GM21825 (cell line): ENCODE measurements around the gene TAF4.
"Not testable (repeated sequence)": the region's sequence is repeated elsewhere in the genome, so short reads cannot be mapped to it uniquely, and the experiment has no call there.

Source experiments
- ATAC-seq: cut with Tn5 transposase; IDR thresholded peaks from one replicate; pipeline ENCODE4 v1.9.1; 2021; ENCODE audit warnings: mild to moderate bottlenecking, moderate library complexity; ENCODE audit not compliant: unreplicated experiment

TAF4 gene

GRCh38 chr20:62065674-62066338 is at the start of gene TAF4:
Gene TAF4, minus strand, starts transcription at chr20:62065881. Its CDS starts 71 bp downstream, at chr20:62065810.
- ATAC-seq: peak; percentile 59

DNA sequence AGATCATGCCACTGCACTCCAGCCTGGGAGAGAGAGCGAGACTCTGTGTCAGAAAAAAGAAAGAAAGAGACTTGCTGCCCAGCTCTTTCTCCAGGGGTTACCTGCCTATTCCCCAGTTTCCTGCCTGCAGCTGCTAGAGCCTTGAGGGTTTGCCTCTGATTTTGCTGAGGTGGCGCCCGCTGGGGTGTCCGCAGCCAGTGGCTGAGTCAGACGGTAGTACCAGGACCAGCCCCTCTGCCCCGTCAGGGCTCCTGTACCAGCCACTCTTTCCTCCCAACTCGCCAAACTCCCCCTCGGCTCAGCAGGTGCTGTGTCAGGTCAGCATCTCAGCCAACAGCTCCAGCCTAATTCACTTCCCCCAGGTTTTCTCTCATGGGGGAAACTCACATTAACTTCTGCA is 49.2 kb upstream of the TAF4 start:
- no peak for ATAC-seq

DNA sequence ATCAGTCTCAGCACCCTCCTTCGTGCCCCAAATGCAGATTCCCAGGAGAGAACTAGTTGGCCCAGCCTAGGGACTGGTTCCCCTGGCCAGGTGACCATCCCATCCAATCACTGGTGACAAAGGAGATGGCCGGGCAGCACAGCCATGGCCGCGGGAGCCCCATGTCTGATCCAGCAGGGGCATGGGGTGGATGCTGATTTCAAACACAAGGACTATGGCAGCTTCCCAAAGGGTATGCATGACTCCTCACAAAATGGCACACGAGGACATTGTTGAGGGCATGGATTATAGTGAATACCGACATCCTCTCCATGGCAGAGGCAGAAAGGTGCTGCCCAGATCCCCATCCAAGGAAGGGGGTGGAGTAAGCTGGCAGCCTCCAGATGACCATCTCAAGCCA is 46.7 kb upstream of the TAF4 start:
- no peak for ATAC-seq

DNA sequence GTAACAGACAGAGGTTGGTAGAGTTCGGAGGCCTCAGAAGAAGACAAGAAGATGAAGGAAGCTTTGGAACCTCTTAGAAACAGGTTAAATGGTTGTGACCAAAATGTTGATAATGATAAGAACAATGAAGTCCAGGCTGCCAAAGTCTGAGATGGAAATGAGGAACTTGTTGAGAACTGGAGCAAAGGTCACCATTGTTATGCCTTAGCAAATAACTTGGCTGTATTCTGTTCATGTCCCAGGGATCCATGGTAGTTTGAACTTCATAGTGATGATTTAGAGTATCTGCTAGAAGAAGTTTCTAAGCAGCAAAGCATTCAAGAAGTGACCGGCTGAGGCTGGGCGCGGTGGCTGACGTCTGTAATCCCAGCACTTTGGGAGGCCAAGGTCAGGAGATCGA is 45.5 kb upstream of the TAF4 start:
- no peak for ATAC-seq

- ATAC-seq: no peak
Measured at GRCh38 chr20:62105592-62105991, 39.9 kb upstream of the TAF4 start.

DNA sequence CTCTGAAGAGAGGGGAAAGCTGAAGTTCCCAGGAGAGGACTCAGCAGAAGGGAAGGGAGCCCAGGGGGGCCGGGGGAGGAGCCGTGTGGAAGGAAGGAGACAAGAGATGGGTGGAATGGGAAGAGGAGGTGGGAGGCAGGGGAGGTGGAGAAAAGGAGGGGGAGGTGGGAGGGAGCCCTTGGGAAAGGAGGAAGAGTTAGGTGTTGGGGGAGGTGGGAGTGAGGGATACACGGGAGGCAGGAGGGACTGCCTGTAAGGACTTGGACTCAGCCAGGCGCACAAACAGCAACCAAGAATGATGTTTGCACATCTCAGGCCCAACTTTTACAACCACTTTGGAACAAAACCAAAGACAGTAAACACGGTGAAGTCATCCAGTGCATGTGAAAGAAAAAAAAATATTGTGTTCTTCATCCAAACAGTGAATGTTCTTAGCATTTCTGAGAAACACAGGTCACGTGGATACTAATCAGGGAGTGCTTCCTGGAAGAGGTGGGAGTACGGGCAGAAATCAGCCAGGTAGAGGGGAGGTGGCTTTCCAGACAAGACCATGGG is 39.2 kb upstream of the TAF4 start:
- ATAC-seq: no peak

DNA sequence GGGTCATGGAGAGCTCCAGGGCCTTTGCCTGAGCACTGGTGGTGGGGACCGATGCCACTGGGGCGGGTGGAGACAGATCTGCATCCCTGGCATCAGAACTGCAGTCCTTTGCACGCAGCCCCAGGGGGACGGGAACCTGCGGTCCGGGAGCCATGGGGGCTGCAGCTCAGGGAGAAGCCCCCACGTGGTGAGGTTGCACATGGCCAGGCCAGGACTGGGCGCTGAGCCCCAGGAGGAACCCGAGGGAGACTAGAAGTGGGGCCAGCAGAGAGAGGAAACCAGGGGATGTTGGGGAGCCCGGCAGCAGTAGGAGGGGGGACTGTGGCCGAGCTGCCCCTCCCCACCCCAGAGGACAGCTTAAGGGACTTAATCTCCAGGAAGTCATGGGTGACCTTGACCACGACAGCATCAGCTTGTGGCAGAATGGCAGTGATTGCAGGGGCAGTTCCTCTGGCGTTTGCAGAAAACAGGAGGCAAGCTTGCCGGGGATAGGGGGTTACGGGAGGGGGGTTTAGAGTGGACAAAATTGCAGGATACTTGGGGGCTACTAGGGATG is 38.6 kb upstream of the TAF4 start:
- ATAC-seq: no peak

DNA sequence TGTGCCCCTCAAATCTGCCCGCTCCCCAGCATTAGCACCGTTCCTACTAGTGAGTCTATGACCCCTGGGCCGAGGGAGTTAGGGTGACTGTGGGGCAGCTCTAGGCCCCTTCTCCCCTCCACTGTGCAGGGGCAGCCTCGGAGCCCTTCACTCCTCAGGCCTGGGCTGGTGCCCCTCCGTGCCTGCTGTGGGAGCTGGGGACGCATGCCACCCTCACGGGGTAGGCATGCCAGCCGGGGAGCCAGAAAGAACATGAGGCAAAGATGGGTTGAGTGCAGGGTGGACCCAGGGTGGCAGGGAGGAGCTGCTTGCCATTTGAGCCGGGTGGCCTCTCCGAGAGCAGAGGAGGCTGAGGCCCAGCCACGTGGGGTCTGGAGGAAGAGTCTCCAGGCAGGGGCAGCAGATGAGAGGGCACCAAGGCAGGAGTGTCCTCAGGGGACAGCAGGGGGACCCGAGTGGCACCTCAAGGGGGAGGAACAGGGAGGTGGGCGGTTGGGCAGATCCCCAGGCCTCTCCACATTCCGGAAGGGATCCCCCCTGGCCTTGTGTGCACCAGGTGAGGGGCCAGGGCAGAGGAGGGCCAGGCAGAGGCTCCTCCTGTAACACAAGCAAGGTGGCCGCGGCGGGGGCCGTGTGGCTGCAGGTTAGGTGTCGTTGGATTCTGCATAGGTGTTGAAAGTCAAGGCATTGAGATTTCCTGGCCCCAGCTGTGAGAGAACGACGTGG is 38.0 kb upstream of the TAF4 start:
- no peak for ATAC-seq

GRCh38 chr20:62101078-62101477 is 35.4 kb upstream of the TAF4 start:
- ATAC-seq: no peak

DNA sequence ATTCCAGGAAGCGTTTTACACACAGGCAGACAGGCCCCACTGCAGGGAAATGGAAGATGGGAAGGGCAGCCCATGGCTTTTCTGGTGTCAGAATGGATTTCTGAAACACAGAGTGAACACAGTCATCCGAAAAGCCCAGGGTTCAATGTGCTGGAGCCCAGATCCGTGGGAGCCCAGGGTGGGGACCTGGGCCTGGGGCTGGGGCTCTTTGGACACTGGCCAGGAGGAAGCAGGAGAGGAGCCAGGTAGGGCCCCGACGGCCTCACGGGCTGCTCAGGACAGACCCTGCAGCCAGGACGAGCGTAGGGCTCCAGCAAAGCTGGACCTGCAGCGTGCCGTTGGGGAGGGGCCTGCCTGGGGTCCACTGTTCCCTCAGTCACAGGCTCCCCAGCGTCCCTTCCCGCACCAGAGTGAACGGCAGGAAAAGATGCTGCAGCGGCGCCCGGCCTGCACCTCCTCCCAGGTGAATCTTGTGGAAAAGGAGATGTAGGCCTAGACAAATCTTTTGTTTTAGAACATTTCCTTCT is 32.3 kb upstream of the TAF4 start:
- no peak for ATAC-seq

- ATAC-seq: no peak
Measured at GRCh38 chr20:62096421-62097380, 31.0 kb upstream of the TAF4 start.

GRCh38 chr20:62089393-62089792 is 23.7 kb upstream of the TAF4 start:
- no peak for ATAC-seq

DNA sequence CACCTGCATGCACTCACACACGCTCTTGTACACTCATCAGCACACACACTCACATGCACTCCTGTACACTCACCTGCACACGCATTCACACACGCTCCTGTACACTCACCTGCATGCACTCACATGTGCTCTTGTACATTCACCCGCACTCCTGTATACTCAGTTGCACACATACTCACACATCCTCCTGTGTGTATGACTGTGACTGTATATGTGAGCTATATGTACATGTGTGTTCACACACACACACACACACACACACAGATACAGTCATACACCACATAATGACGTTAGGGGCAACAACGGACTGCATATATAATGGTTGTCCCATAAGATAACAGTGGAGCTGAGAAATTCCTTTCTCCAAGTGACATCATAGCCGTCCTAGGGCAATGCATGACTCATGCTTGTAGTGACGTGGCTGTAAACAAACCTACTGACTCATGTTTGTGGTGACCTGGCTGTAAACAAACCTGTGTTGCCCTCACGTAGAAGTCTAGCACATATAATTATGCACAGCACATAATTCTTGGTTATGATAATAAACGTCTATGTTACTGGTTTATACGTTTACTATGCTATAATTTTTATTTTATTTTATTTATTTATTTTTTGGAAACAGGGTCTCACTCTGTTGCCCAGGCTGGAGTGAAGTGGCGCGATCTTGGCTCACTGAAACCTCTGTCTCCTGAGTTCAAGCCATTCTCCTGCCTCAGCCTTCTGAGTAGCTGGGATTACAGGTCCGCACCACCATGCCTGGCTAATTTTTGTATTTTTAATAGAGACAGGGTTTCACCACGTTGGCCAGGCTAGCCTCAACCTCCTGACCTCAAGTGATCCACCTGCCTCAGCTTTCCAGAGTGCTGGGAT is 22.8 kb upstream of the TAF4 start:
- ATAC-seq: no peak

DNA sequence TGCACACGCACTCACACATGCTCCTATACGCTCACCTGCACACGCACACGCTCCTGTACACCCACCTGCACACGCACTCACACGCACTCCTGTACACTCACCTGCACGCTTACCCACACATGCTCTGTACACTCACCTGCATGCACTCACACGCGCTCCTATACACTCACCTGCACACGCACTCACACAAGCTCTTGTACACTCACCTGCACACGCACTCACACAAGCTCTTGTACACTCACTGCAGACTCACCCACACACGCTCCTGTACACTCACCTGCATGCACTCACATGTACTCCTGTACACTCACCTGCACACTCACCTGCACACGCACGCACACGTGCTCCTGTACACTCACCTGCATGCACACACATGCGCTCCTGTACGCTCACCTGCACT is 22.0 kb upstream of the TAF4 start:
- ATAC-seq: no peak

GRCh38 chr20:62087227-62087626 is 21.5 kb upstream of the TAF4 start:
- ATAC-seq: no peak

DNA sequence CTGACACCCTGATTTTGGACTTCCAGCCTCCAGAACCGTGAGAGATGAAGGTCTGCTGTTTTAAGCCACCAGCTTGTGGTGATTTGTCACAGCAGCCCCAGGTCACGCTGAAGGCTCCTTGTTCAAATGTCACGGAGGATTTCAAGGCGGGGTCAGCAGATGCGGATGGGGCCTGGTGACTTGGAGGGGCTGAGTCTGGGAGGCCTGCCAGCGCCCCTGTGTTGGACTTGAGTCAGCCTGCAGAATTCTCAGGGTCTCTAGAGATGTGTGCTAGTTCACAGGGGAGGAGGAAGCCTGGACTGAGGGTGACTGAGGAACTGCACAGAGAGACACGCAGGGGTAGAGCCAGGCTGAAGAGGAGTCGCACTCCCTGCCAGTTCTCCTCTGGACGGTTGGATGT is 19.5 kb upstream of the TAF4 start:
- ATAC-seq: no peak

DNA sequence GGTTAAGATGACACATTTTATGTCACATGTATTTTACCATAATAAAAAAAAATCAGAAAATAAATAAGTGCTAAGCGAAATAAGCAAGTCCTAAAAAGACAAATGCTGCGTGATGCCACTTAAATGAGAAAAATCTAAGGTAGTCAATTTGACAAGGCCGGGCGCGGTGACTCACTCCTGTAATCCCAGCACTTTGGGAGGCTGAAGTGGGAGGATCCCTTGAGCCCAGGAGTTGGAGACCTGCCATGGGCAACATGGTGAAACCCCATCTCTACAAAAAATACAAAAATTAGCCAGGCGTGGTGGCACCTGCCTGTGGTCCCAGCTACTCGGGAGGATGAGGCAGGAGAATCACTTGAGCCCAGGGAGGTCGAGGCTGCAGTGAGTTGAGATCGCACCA is 18.5 kb upstream of the TAF4 start:
- not testable (repeated sequence) for ATAC-seq

- no peak for ATAC-seq
Measured at GRCh38 chr20:62083312-62083711, 17.6 kb upstream of the TAF4 start.

GRCh38 chr20:62080249-62080990 is 14.7 kb upstream of the TAF4 start:
- no peak for ATAC-seq
